ENCODE data around the gene DDX3X. TPM values are rescaled to one million over a fixed set of nuclear protein-coding genes. Genes with fewer than 3 reads are reported as not detected.

DDX3X gene
- total and polyA plus RNA-seq, 9 of the 15 experiments (the other 6 are each of a cell fraction or from before 2014, with no cell fraction given) = 51.3 to 232 (median 138) TPM

GRCh38 chrX:41384051-41384705 lies 50.2 kb downstream of the DDX3X start (continued):
- TF ChIP-seq VEZF1 (CRISPR knock-in tag; IDR thresholded peaks at IDR 0.05) = peak; percentile 30; the same call in 1 of the 2 replicates
- TF ChIP-seq XRCC4 (IDR thresholded peaks at IDR 0.05; ENCODE audit: extremely low read depth, insufficient read depth, insufficient read length) = no peak
- peak; percentile 89 for TF ChIP-seq CEBPG (CRISPR knock-in tag; IDR thresholded peaks at IDR 0.05)
- TF ChIP-seq CEBPG (tag; conservative IDR thresholded peaks at IDR 0.05 in 1 of 2, IDR thresholded peaks at IDR 0.05 in 1 of 2) = peak; percentile 96 to 97
- TF ChIP-seq PHF21A (IDR thresholded peaks at IDR 0.05; ENCODE audit: borderline replicate concordance, low read depth) = no peak
- TF ChIP-seq, protein P1, sequence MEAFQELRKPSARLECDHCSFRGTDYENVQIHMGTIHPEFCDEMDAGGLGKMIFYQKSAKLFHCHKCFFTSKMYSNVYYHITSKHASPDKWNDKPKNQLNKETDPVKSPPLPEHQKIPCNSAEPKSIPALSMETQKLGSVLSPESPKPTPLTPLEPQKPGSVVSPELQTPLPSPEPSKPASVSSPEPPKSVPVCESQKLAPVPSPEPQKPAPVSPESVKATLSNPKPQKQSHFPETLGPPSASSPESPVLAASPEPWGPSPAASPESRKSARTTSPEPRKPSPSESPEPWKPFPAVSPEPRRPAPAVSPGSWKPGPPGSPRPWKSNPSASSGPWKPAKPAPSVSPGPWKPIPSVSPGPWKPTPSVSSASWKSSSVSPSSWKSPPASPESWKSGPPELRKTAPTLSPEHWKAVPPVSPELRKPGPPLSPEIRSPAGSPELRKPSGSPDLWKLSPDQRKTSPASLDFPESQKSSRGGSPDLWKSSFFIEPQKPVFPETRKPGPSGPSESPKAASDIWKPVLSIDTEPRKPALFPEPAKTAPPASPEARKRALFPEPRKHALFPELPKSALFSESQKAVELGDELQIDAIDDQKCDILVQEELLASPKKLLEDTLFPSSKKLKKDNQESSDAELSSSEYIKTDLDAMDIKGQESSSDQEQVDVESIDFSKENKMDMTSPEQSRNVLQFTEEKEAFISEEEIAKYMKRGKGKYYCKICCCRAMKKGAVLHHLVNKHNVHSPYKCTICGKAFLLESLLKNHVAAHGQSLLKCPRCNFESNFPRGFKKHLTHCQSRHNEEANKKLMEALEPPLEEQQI (IDR thresholded peaks at IDR 0.05) = no peak
- TF ChIP-seq FIP1L1 (IDR thresholded peaks at IDR 0.05; ENCODE audit: low read depth, low read length, poor library complexity, severe bottlenecking) = no peak
- TF ChIP-seq, protein P2, sequence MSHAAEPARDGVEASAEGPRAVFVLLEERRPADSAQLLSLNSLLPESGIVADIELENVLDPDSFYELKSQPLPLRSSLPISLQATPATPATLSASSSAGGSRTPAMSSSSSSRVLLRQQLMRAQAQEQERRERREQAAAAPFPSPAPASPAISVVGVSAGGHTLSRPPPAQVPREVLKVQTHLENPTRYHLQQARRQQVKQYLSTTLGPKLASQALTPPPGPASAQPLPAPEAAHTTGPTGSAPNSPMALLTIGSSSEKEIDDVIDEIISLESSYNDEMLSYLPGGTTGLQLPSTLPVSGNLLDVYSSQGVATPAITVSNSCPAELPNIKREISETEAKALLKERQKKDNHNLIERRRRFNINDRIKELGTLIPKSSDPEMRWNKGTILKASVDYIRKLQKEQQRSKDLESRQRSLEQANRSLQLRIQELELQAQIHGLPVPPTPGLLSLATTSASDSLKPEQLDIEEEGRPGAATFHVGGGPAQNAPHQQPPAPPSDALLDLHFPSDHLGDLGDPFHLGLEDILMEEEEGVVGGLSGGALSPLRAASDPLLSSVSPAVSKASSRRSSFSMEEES (CRISPR knock-in tag; IDR thresholded peaks at IDR 0.05) = no peak
- TF ChIP-seq NR4A1 (CRISPR knock-in tag; IDR thresholded peaks at IDR 0.05) = no peak
- TF ChIP-seq NR4A1 (tag; IDR thresholded peaks at IDR 0.05) = no peak
- TF ChIP-seq COPS2 (conservative IDR thresholded peaks at IDR 0.05) = no peak
- TF ChIP-seq ERF (CRISPR knock-in tag; IDR thresholded peaks at IDR 0.05) = no peak
- no peak for TF ChIP-seq CBX2 (IDR thresholded peaks at IDR 0.05; ENCODE audit: insufficient read depth, low read length, poor library complexity, severe bottlenecking)
- no peak for TF ChIP-seq FOXM1 (IDR thresholded peaks at IDR 0.05; ENCODE audit: low read depth)
- TF ChIP-seq FOXM1 (CRISPR knock-in tag; IDR thresholded peaks at IDR 0.05; ENCODE audit: low read depth) = no peak
- TF ChIP-seq ZFP36 (IDR thresholded peaks at IDR 0.05; ENCODE audit: low read depth, low read length, partially characterized antibody) = no peak
- TF ChIP-seq ZNF644 (tag; IDR thresholded peaks at IDR 0.05; ENCODE audit: low read depth) = no peak
- TF ChIP-seq PML (IDR thresholded peaks at IDR 0.05; ENCODE audit: low read length) = no peak
- no peak for TF ChIP-seq HIVEP1 (CRISPR knock-in tag; IDR thresholded peaks at IDR 0.05)
- TF ChIP-seq NR3C1 (CRISPR knock-in tag; IDR thresholded peaks at IDR 0.05) = no peak
- TF ChIP-seq HOMEZ (CRISPR knock-in tag; IDR thresholded peaks at IDR 0.05) = no peak
- TF ChIP-seq EGR1 (conservative IDR thresholded peaks at IDR 0.05) = no peak
